ENCODE measurements around the gene KCNT1.
A peak's percentile ranks its signal among the peaks of the same experiment; 100 is the strongest.

Gene KCNT1

DNA sequence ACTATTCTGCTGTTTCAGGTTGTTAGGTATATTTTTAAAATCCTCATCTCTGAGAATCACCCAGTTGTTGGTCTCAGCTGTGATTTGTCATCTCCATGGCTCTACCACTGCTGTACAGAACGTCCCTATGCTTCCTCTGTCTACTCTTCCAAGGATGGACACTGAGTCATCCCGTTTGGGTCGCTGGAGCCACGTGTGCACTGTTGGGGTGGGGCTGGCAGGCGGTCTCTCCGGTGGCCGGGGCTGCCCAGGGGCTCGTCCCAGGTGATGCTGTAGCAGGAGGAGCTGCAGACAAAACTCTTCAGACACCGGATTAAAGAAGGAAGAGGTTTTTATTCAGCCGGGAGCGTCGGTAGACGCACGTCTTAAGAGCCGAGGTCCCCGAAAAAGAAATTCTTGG is 21.9 kb upstream of the KCNT1 start:
- H3K9ac ChIP-seq (ENCODE audit: low read depth, low read length, poor library complexity), result no peak overlapping the region
- H2BK120ac ChIP-seq (ENCODE audit: low read depth, low read length), result no peak overlapping the region
- no peak overlapping the region for H2BK5ac ChIP-seq (ENCODE audit: low read length)
- H2BK15ac ChIP-seq (ENCODE audit: low read length), result no peak overlapping the region
- no peak overlapping the region for H2BK12ac ChIP-seq (ENCODE audit: low read length)
- no peaks in the 10 kb centered on the region for H3K4me1 ChIP-seq (ENCODE audit: control insufficient read depth in 2 of 2, insufficient read depth in 1 of 2, low read depth in 1 of 2, low read length in 2 of 2)
- no peak overlapping the region for H3K4ac ChIP-seq (ENCODE audit: low read length)
- no peaks in the 10 kb centered on the region for H3K9me3 ChIP-seq (replicated peaks in 1 of 2; ENCODE audit: control insufficient read depth in 2 of 2, insufficient read depth in 1 of 2, low read depth in 1 of 2, low read length in 2 of 2)
- WGBS, 2 donors (ENCODE audit: extremely low coverage in 2 of 2, insufficient read length in 2 of 2, insufficient replicate concordance in 1 of 2), result no CpG with 5 or more reads among the region's 16 CpGs
- H4K91ac ChIP-seq (ENCODE audit: low read depth, low read length, poor library complexity), result no peak overlapping the region
- DNase-seq (ENCODE audit: low spot score), result no peak
- no peak overlapping the region for H3K27ac ChIP-seq (replicated peaks; ENCODE audit: low read length)
- no peaks in the 10 kb centered on the region for H3K36me3 ChIP-seq (replicated peaks in 1 of 2; ENCODE audit: control insufficient read depth in 2 of 2, insufficient read depth in 2 of 2, low read length in 2 of 2)
- no peak overlapping the region for H3K4me2 ChIP-seq (ENCODE audit: insufficient read depth, low read length, poor library complexity, severe bottlenecking)
- peak overlapping the region; percentile 52 for H3K18ac ChIP-seq (ENCODE audit: low read length)
- no peak overlapping the region for H2AK5ac ChIP-seq (ENCODE audit: low read depth, low read length)
- no peak overlapping the region for H4K8ac ChIP-seq (ENCODE audit: low read depth, low read length)
- H2AFZ ChIP-seq (ENCODE audit: low read length), result no peak overlapping the region
- no peak overlapping the region for H3K23ac ChIP-seq (ENCODE audit: low read depth, low read length, poor library complexity)
- H3K14ac ChIP-seq (ENCODE audit: low read length), result no peak overlapping the region
- H3K4me3 ChIP-seq (ENCODE audit: low read length in 2 of 2), result no peak overlapping the region
- peaks cover 4% of the 10 kb centered on the region for H3K79me1 ChIP-seq (ENCODE audit: low read depth, low read length)
- peaks cover 0 to 24% (median 0%) of the 10 kb centered on the region in 3 experiments for H3K27me3 ChIP-seq (ENCODE audit: control insufficient read depth in 3 of 3, insufficient read depth in 3 of 3, low read depth in 1 of 3, low read length in 3 of 3)

DNA sequence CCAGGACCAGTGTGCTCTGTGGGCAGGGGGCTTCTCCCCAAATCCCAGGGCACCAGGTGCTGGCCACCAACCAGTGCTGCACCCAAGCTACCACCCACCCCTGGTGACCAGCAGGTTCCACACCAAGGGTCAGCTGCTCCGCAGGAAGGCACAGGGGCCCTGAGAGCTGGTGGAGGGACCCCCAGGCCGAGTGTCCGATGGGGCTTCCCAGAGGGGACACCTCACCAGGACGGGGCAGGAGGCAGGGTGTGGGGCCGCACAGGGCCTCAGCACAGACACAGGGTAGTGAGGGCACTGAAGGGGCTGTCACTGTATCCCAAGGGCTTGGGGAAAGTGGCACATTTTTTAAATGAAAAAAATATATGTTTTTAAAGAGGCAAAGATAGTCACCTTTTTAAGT is 20.8 kb upstream of the KCNT1 start:
- Histone ChIP-seq H3K4me1 (ENCODE audit: control insufficient read depth in 2 of 2, insufficient read depth in 1 of 2, low read depth in 1 of 2, low read length in 2 of 2) (no peaks in the 10 kb centered on the region), H2BK5ac (ENCODE audit: low read length) (no peak overlapping the region), H2BK120ac (ENCODE audit: low read depth, low read length) (no peak overlapping the region), H2AK5ac (ENCODE audit: low read depth, low read length) (no peak overlapping the region), H3K14ac (ENCODE audit: low read length) (no peak overlapping the region), H2BK15ac (ENCODE audit: low read length) (peak overlapping the region; percentile 75), H2BK12ac (ENCODE audit: low read length) (no peak overlapping the region), H3K4me2 (ENCODE audit: insufficient read depth, low read length, poor library complexity, severe bottlenecking) (peak overlapping the region; percentile 11), H3K18ac (ENCODE audit: low read length) (peak overlapping the region; percentile 48), H3K27me3 (ENCODE audit: control insufficient read depth in 3 of 3, insufficient read depth in 3 of 3, low read depth in 1 of 3, low read length in 3 of 3) (peaks cover 0 to 24% (median 0%) of the 10 kb centered on the region in 3 experiments), H4K91ac (ENCODE audit: low read depth, low read length, poor library complexity) (no peak overlapping the region), H3K9me3 (replicated peaks in 1 of 2; ENCODE audit: control insufficient read depth in 2 of 2, insufficient read depth in 1 of 2, low read depth in 1 of 2, low read length in 2 of 2) (no peaks in the 10 kb centered on the region), H3K9ac (ENCODE audit: low read depth, low read length, poor library complexity) (no peak overlapping the region), H3K79me1 (ENCODE audit: low read depth, low read length) (peaks cover 4% of the 10 kb centered on the region), H2AFZ (ENCODE audit: low read length) (no peak overlapping the region), H3K4me3 (ENCODE audit: low read length in 2 of 2) (no peak overlapping the region), H3K23ac (ENCODE audit: low read depth, low read length, poor library complexity) (no peak overlapping the region), H3K4ac (ENCODE audit: low read length) (no peak overlapping the region), H3K36me3 (replicated peaks in 1 of 2; ENCODE audit: control insufficient read depth in 2 of 2, insufficient read depth in 2 of 2, low read length in 2 of 2) (no peaks in the 10 kb centered on the region), H3K27ac (replicated peaks; ENCODE audit: low read length) (no peak overlapping the region), H4K8ac (ENCODE audit: low read depth, low read length) (no peak overlapping the region)
- no CpG with 5 or more reads among the region's 5 CpGs for WGBS, 2 donors (ENCODE audit: extremely low coverage in 2 of 2, insufficient read length in 2 of 2, insufficient replicate concordance in 1 of 2)
- DNase-seq (ENCODE audit: low spot score), result no peak

DNA sequence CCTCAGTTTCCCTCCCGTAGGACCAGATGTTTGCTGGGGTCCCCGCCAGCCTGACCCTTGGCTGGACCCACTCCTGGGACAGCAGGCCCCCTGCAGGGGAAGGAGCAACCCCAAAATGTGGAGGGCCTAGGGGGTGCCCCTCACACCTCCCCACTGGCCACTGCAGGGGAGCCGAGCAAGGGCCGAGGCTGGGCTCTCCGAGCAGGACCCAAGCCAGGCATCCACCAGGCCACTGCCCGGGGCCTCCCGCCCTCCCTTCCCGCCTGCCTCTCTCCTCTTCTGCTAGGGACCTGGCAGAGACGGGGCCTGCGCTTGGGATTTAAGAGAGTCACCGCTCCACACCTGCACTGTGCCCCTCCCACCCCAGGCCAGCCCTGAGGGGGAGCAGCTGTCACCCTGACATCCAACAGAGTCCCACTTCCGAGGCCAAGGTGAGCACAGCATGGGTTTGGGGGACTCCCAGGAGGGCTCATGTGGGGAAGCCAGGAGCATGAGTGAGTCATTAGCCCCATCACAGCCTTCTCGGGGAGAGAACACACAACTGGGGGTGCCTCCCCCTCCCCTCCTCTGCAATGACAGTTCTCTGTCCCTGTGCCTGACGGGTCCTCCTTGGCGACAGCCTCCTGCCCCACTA is 18.5 kb upstream of the KCNT1 start:
- Histone ChIP-seq H3K27me3 (ENCODE audit: control insufficient read depth in 3 of 3, insufficient read depth in 3 of 3, low read depth in 1 of 3, low read length in 3 of 3) (peaks cover 0 to 14% (median 0%) of the 10 kb centered on the region in 3 experiments), H3K79me1 (ENCODE audit: low read depth, low read length) (no peaks in the 10 kb centered on the region), H3K9ac (ENCODE audit: low read depth, low read length, poor library complexity) (no peak overlapping the region), H3K27ac (replicated peaks; ENCODE audit: low read length) (no peak overlapping the region), H3K4me1 (ENCODE audit: control insufficient read depth in 2 of 2, insufficient read depth in 1 of 2, low read depth in 1 of 2, low read length in 2 of 2) (no peaks in the 10 kb centered on the region), H4K8ac (ENCODE audit: low read depth, low read length) (no peak overlapping the region), H4K91ac (ENCODE audit: low read depth, low read length, poor library complexity) (no peak overlapping the region), H2BK120ac (ENCODE audit: low read depth, low read length) (no peak overlapping the region), H3K23ac (ENCODE audit: low read depth, low read length, poor library complexity) (no peak overlapping the region), H2BK12ac (ENCODE audit: low read length) (no peak overlapping the region), H3K4me2 (ENCODE audit: insufficient read depth, low read length, poor library complexity, severe bottlenecking) (no peak overlapping the region), H3K9me3 (replicated peaks in 1 of 2; ENCODE audit: control insufficient read depth in 2 of 2, insufficient read depth in 1 of 2, low read depth in 1 of 2, low read length in 2 of 2) (no peaks in the 10 kb centered on the region), H3K36me3 (replicated peaks in 1 of 2; ENCODE audit: control insufficient read depth in 2 of 2, insufficient read depth in 2 of 2, low read length in 2 of 2) (no peaks in the 10 kb centered on the region), H2AFZ (ENCODE audit: low read length) (no peak overlapping the region), H3K18ac (ENCODE audit: low read length) (peak overlapping the region; percentile 38), H3K4me3 (ENCODE audit: low read length in 2 of 2) (no peak overlapping the region), H2AK5ac (ENCODE audit: low read depth, low read length) (peak overlapping the region; percentile 90), H2BK5ac (ENCODE audit: low read length) (peak overlapping the region; percentile 54), H2BK15ac (ENCODE audit: low read length) (no peak overlapping the region), H3K14ac (ENCODE audit: low read length) (peak overlapping the region; percentile 63), H3K4ac (ENCODE audit: low read length) (no peak overlapping the region)
- no CpG with 5 or more reads among the region's 15 CpGs for WGBS, 2 donors (ENCODE audit: extremely low coverage in 2 of 2, insufficient read length in 2 of 2, insufficient replicate concordance in 1 of 2)
- no peak for DNase-seq (ENCODE audit: low spot score)

DNA sequence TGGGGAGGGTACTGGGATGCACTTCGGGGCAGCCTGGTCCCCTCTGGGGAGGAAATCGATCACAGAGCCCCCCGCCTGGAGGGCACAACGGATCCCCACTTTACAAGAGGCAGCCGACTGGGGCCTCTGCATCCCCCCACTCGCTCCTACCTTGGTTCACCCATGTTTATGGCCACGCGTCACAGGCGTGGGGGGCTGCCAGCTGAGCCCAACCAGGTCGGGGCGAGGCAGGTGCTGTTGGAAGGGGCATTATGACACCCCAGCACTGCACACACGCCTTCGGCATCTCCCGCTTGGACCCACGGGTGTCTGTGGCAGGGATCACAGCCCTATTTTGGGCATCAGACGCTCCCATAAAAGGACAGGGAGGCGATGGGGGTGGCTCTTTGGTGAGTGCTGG is 17.3 kb upstream of the KCNT1 start:
- DNase-seq (ENCODE audit: low spot score), result no peak

More for the DNA sequence above, 17.3 kb upstream of the KCNT1 start:
- Histone ChIP-seq H3K23ac (ENCODE audit: low read depth, low read length, poor library complexity) (peak overlapping the region; percentile 85), H3K18ac (ENCODE audit: low read length) (no peak overlapping the region), H3K36me3 (replicated peaks in 1 of 2; ENCODE audit: control insufficient read depth in 2 of 2, insufficient read depth in 2 of 2, low read length in 2 of 2) (no peaks in the 10 kb centered on the region), H2BK12ac (ENCODE audit: low read length) (no peak overlapping the region), H2BK120ac (ENCODE audit: low read depth, low read length) (no peak overlapping the region), H3K27ac (replicated peaks; ENCODE audit: low read length) (no peak overlapping the region), H2BK5ac (ENCODE audit: low read length) (no peak overlapping the region), H2AK5ac (ENCODE audit: low read depth, low read length) (peak overlapping the region; percentile 90), H2BK15ac (ENCODE audit: low read length) (no peak overlapping the region), H2AFZ (ENCODE audit: low read length) (no peak overlapping the region), H3K9ac (ENCODE audit: low read depth, low read length, poor library complexity) (no peak overlapping the region), H4K8ac (ENCODE audit: low read depth, low read length) (no peak overlapping the region), H3K4me2 (ENCODE audit: insufficient read depth, low read length, poor library complexity, severe bottlenecking) (no peak overlapping the region), H3K4me1 (ENCODE audit: control insufficient read depth in 2 of 2, insufficient read depth in 1 of 2, low read depth in 1 of 2, low read length in 2 of 2) (no peaks in the 10 kb centered on the region), H3K79me1 (ENCODE audit: low read depth, low read length) (no peaks in the 10 kb centered on the region), H3K4ac (ENCODE audit: low read length) (no peak overlapping the region), H3K4me3 (ENCODE audit: low read length in 2 of 2) (no peak overlapping the region), H3K27me3 (ENCODE audit: control insufficient read depth in 3 of 3, insufficient read depth in 3 of 3, low read depth in 1 of 3, low read length in 3 of 3) (peaks cover 0 to 16% (median 0%) of the 10 kb centered on the region in 3 experiments), H3K14ac (ENCODE audit: low read length) (no peak overlapping the region), H3K9me3 (replicated peaks in 1 of 2; ENCODE audit: control insufficient read depth in 2 of 2, insufficient read depth in 1 of 2, low read depth in 1 of 2, low read length in 2 of 2) (no peaks in the 10 kb centered on the region), H4K91ac (ENCODE audit: low read depth, low read length, poor library complexity) (no peak overlapping the region)
- no CpG with 5 or more reads among the region's 17 CpGs for WGBS, 2 donors (ENCODE audit: extremely low coverage in 2 of 2, insufficient read length in 2 of 2, insufficient replicate concordance in 1 of 2)
